PC-9 (cell line): Measurements from ENCODE around the gene TAF4.

Experiments
- EZH2 ChIP-seq: fragments of 200-600 bp; sonication (generic); IDR thresholded peaks from 2 replicates; pipeline ENCODE4 v1.8.0; 2017; ENCODE audit warnings: antibody characterized with exemption, low read depth
- TF ChIP-seq, protein P1 (sequence below): fragments of 200-600 bp; sonication (generic); conservative IDR thresholded peaks from 2 replicates; pipeline ENCODE4 v1.6.1; 2017; ENCODE audit warnings: mixed run types, antibody characterized with exemption, mild to moderate bottlenecking, moderate library complexity

GRCh38 chr20:62104791-62105345 lies 39.2 kb upstream of the TAF4 start:
- TF ChIP-seq, protein P1, sequence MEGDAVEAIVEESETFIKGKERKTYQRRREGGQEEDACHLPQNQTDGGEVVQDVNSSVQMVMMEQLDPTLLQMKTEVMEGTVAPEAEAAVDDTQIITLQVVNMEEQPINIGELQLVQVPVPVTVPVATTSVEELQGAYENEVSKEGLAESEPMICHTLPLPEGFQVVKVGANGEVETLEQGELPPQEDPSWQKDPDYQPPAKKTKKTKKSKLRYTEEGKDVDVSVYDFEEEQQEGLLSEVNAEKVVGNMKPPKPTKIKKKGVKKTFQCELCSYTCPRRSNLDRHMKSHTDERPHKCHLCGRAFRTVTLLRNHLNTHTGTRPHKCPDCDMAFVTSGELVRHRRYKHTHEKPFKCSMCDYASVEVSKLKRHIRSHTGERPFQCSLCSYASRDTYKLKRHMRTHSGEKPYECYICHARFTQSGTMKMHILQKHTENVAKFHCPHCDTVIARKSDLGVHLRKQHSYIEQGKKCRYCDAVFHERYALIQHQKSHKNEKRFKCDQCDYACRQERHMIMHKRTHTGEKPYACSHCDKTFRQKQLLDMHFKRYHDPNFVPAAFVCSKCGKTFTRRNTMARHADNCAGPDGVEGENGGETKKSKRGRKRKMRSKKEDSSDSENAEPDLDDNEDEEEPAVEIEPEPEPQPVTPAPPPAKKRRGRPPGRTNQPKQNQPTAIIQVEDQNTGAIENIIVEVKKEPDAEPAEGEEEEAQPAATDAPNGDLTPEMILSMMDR = no peak
- TF ChIP-seq EZH2 = no peak
